ENCODE data around the gene FOXO3. TPM values are rescaled to one million over a fixed set of nuclear protein-coding genes. Genes with fewer than 3 reads are reported as not detected.
A peak's percentile ranks its signal among the peaks of the same experiment; 100 is the strongest.

Gene FOXO3
- total and polyA plus RNA-seq, 7 donors: 13.8 to 84.7 (median 66.4) TPM

DNA sequence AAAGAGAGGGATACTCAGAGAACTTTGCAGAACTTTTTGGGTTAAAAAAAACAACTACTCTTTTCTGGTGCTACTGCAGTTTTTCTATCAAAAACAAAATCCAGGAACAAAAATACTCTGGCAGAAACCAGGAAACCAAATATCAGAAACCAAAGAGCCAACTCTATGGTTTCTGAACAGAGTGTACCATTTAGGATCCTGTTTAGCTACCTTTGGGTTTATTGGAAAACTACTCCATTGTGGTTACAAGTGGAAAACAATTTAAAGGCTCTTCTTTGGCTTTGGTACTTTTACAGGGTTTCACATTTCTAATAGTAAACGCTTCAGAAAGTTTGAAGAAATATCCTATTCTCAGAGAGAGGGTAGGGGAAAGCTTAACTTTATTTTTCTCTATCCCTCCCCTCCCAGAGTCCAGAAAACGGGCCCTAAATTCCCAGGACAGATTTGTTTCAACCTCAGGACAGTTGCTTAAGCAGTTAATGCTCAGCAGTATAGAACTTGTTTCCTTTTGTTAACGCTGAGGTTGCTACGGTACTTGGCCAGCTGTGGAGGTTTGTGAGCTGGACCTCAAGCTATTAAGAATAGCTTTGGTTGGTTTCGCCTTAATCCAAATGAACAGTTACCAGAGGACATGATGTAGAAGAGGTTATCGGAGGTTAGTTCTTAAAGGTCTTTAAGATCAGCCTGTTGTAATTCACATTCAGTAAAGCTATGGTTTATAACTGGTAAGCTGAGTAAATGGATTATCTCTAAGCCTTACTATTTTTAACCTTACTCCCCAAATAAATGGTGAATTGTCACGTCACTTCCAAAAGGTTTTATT is 47.9 kb downstream of the FOXO3 start:
- Histone ChIP-seq H3K27me3 (no peaks in the 10 kb centered on the region), H3K36me3 (no peaks in the 10 kb centered on the region), H3K9me3 (no peaks in the 10 kb centered on the region), H3K4me1 (peaks cover 0 to 70% (median 62%) of the 10 kb centered on the region in 4 donors), H3K27ac (peak overlapping the region; percentile 55 to 74 (median 67)), H3K4me3 (no peak overlapping the region)
- no peak for TF ChIP-seq EP300 (IDR thresholded peaks at IDR 0.05)
- no peak for TF ChIP-seq POLR2AphosphoS5 (IDR thresholded peaks at IDR 0.05)
- no peak for TF ChIP-seq POLR2A (IDR thresholded peaks at IDR 0.05)
- TF ChIP-seq, protein P1, sequence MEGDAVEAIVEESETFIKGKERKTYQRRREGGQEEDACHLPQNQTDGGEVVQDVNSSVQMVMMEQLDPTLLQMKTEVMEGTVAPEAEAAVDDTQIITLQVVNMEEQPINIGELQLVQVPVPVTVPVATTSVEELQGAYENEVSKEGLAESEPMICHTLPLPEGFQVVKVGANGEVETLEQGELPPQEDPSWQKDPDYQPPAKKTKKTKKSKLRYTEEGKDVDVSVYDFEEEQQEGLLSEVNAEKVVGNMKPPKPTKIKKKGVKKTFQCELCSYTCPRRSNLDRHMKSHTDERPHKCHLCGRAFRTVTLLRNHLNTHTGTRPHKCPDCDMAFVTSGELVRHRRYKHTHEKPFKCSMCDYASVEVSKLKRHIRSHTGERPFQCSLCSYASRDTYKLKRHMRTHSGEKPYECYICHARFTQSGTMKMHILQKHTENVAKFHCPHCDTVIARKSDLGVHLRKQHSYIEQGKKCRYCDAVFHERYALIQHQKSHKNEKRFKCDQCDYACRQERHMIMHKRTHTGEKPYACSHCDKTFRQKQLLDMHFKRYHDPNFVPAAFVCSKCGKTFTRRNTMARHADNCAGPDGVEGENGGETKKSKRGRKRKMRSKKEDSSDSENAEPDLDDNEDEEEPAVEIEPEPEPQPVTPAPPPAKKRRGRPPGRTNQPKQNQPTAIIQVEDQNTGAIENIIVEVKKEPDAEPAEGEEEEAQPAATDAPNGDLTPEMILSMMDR (IDR thresholded peaks at IDR 0.05): no peak
- 79 to 82% methylated on average over 7 of the region's 7 CpGs for WGBS, 2 donors
- intact Hi-C loops (cut with DNase I): no loop called here
- DNase-seq: no peak

GRCh38 chr6:108609276-108609769 is 48.6 kb downstream of the FOXO3 start:
- Histone ChIP-seq H3K27me3 (no peaks in the 10 kb centered on the region), H3K4me1 (peaks cover 0 to 72% (median 65%) of the 10 kb centered on the region in 4 donors), H3K4me3 (no peak overlapping the region), H3K27ac (peak overlapping the region; percentile 55 to 74 (median 67)), H3K9me3 (no peaks in the 10 kb centered on the region), H3K36me3 (no peaks in the 10 kb centered on the region)
- DNase-seq: no peak
- no peak for TF ChIP-seq EP300 (IDR thresholded peaks at IDR 0.05)
- peak in 2 of 4 donors; percentile 29 to 45 for TF ChIP-seq POLR2AphosphoS5 (IDR thresholded peaks at IDR 0.05)
- TF ChIP-seq POLR2A (IDR thresholded peaks at IDR 0.05): no peak
- TF ChIP-seq, protein P1 (IDR thresholded peaks at IDR 0.05): no peak
- intact Hi-C loops (cut with DNase I): no loop called here
- 87% methylated on average over 5 of the region's 5 CpGs for WGBS, 2 donors

DNA sequence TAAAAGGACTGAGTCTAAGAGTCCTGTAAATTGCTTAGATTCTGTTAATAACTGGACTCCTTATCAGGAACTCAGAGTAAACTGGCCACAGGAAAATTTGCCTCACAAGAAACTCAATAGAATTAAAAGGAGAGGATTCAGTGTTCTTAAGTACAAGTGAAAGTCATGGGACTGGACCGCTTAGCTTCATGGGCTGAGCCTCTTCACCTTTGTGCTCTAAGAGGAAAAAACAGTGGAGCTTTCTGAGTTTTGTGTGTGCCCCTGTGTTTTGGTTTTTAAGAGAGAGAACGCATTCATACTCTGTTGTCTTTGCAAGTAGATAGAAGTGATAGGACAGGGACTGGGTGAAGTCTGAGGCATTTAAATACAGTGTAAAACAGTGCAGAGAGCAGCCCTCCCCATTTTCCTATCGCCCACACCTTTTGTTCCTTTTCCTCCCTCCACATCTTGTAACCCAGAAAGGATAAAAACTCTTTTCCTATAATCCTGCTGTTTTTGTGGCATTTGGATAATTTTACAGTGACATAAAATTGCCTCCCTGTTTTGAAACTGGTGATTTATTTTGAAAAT is 49.6 kb downstream of the FOXO3 start:
- Histone ChIP-seq H3K27me3 (no peaks in the 10 kb centered on the region), H3K36me3 (no peaks in the 10 kb centered on the region), H3K27ac (peak overlapping the region; percentile 25 to 74 (median 48)), H3K4me1 (peaks cover 0 to 74% (median 63%) of the 10 kb centered on the region in 4 donors), H3K4me3 (no peak overlapping the region), H3K9me3 (no peaks in the 10 kb centered on the region)
- intact Hi-C loops (cut with DNase I): no loop called here
- no peak for TF ChIP-seq EP300 (IDR thresholded peaks at IDR 0.05)
- no peak for TF ChIP-seq POLR2A (IDR thresholded peaks at IDR 0.05)
- 88 to 89% methylated on average over 3 of the region's 3 CpGs for WGBS, 2 donors
- no peak for DNase-seq

DNA sequence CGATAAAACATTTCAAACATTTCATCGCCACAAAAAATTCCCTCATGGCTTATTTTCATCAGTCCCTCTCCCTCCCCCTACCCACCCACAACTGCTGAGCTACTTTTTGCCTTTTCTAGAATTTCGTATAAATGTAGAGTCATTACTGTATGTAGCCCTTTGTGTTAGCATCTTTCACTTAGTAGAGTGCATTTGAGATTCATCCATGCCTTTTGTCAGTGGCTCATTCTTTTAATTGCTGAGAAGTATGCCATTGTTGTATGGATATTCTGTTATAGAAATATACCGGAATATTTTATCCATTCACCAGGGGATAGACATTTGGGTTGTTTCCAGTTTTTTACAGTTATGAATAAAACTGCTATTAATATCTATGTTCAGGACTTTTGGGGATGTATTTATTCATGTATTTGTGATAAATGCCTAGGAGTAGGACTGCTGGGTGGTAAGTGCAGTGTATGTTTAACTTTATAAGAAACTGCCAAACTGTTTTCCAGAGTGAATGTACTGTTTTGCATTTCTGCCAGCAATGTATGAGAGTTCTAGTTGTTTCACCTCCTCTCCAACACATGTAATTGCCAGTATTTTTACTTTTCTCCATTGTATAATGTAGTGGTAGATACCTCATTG is 50.4 kb downstream of the FOXO3 start:
- Histone ChIP-seq H3K36me3 (no peaks in the 10 kb centered on the region), H3K4me1 (peaks cover 0 to 70% (median 60%) of the 10 kb centered on the region in 4 donors), H3K27ac (peak overlapping the region; percentile 25 to 74 (median 48)), H3K9me3 (no peaks in the 10 kb centered on the region), H3K27me3 (no peaks in the 10 kb centered on the region), H3K4me3 (no peak overlapping the region)
- no peak for DNase-seq
- 67 to 69% methylated on average over 4 of the region's 4 CpGs for WGBS, 2 donors
- intact Hi-C loops (cut with DNase I): no loop called here
- TF ChIP-seq POLR2A (IDR thresholded peaks at IDR 0.05) (no peak), POLR2AphosphoS5 (IDR thresholded peaks at IDR 0.05) (no peak), EP300 (IDR thresholded peaks at IDR 0.05) (no peak)
- TF ChIP-seq, protein P1 (IDR thresholded peaks at IDR 0.05): no peak

DNA sequence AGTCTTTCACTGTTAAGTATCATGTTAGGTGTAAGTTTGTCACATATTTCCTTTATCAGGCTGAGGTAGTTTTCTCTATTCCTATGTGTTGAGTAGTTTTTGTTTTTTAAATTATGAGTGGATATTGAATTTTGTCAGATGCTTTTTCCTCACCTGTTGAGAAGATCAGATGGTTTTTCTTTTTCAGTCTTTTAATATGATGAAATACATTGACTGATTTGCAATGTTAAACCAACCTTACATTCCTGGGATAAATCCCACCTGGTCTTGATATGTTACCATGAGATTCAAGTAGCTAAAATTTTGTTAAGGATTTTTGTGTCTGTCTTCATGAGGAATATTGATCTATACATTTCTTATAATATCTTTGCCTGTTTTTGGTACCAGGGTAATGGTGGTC is 52.1 kb downstream of the FOXO3 start:
- Histone ChIP-seq H3K36me3 (no peaks in the 10 kb centered on the region), H3K9me3 (no peaks in the 10 kb centered on the region), H3K27ac (peak overlapping the region in 1 of 4 donors; percentile 20), H3K27me3 (no peaks in the 10 kb centered on the region), H3K4me3 (no peak overlapping the region), H3K4me1 (peaks cover 0 to 73% (median 59%) of the 10 kb centered on the region in 4 donors)
- intact Hi-C loops (cut with DNase I): no loop called here
- DNase-seq: no peak
- TF ChIP-seq EP300 (IDR thresholded peaks at IDR 0.05): no peak
- no peak for TF ChIP-seq POLR2A (IDR thresholded peaks at IDR 0.05)
- TF ChIP-seq POLR2AphosphoS5 (IDR thresholded peaks at IDR 0.05): no peak
- TF ChIP-seq, protein P1 (IDR thresholded peaks at IDR 0.05): no peak
